GM23338 (cell line): ENCODE measurements around the gene HLA-B. TPM values are rescaled to one million over a fixed set of nuclear protein-coding genes. Genes with fewer than 3 reads are reported as not detected.
"Not testable (repeated sequence)": the region's sequence is repeated elsewhere in the genome, so short reads cannot be mapped to it uniquely, and the experiment has no call there.

ENCODE experiments used
- ATAC-seq: fragments of 200-7000 bp; cut with Tn5 transposase; 3 replicates; pipeline ENCODE4 v1.9.1; 2020
- DNase-seq: peaks from one replicate; pipeline ENCODE4 v3.0.0-alpha.2; 2015; ENCODE audit warnings: low spot score
- H2AFZ ChIP-seq: fragments of 200-600 bp; sonication (generic); 2 replicates; pipeline ENCODE4 v1.8.0; 2016; ENCODE audit warnings: antibody characterized with exemption, mild to moderate bottlenecking, moderate library complexity
- H3F3A ChIP-seq: fragments of 200-600 bp; sonication (generic); replicated peaks from 2 replicates; pipeline ENCODE4 v1.8.0; 2017; ENCODE audit warnings: antibody characterized with exemption, mixed run types, low read depth
- H3K27ac ChIP-seq: fragments of 200-600 bp; sonication (generic); 2 replicates; pipeline ENCODE4 v1.6.1; 2016; ENCODE audit warnings: low read depth
- H3K27me3 ChIP-seq: fragments of 200-600 bp; sonication (generic); 2 replicates; pipeline ENCODE4 v1.8.0; 2016; ENCODE audit warnings: mild to moderate bottlenecking, mixed run types, moderate library complexity; ENCODE audit not compliant: insufficient read depth
- H3K36me3 ChIP-seq: fragments of 200-600 bp; sonication (generic); 2 replicates; pipeline ENCODE4 v1.8.0; 2016; ENCODE audit warnings: mild to moderate bottlenecking; ENCODE audit not compliant: insufficient read depth
- H3K4me1 ChIP-seq: fragments of 200-600 bp; sonication (generic); 2 replicates; pipeline ENCODE4 v1.8.0; 2016; ENCODE audit warnings: mild to moderate bottlenecking, moderate library complexity; ENCODE audit not compliant: insufficient read depth
- H3K4me2 ChIP-seq: fragments of 200-600 bp; sonication (generic); 2 replicates; pipeline ENCODE4 v1.7.1; 2017; ENCODE audit warnings: mixed run types
- H3K4me3 ChIP-seq: fragments of 200-600 bp; sonication (generic); 2 replicates; pipeline ENCODE4 v1.6.1; 2016; ENCODE audit warnings: mixed run types
- H3K79me2 ChIP-seq: fragments of 200-600 bp; sonication (generic); replicated peaks from 2 replicates; pipeline ENCODE4 v1.8.0; 2017; ENCODE audit warnings: mild to moderate bottlenecking; ENCODE audit not compliant: insufficient read depth
- H3K9me2 ChIP-seq: fragments of 200-600 bp; sonication (generic); 2 replicates; pipeline ENCODE4 v1.8.0; 2017; ENCODE audit not compliant: insufficient read depth
- H4K20me1 ChIP-seq: fragments of 200-600 bp; sonication (generic); replicated peaks from 2 replicates; pipeline ENCODE4 v1.8.0; 2017; ENCODE audit warnings: mild to moderate bottlenecking; ENCODE audit not compliant: insufficient read depth
- H3K27ac Mint-ChIP-seq: 2 replicates; pipeline ENCODE4 v1.8.0; 2020; ENCODE audit warnings: inconsistent platforms, mild to moderate bottlenecking, moderate library complexity, mixed read lengths
- H3K27me3 Mint-ChIP-seq: 3 replicates; pipeline ENCODE4 v1.8.0; 2022; ENCODE audit warnings: low read depth, mild to moderate bottlenecking, moderate library complexity, mixed read lengths, inconsistent platforms; ENCODE audit not compliant: insufficient read depth, poor library complexity
- H3K36me3 Mint-ChIP-seq: 3 replicates; pipeline ENCODE4 v1.8.0; 2021; ENCODE audit warnings: low read depth, mild to moderate bottlenecking, inconsistent platforms, moderate library complexity, mixed read lengths
- H3K4me1 Mint-ChIP-seq: 3 replicates; pipeline ENCODE4 v1.8.0; 2020; ENCODE audit warnings: mild to moderate bottlenecking, inconsistent platforms, mixed read lengths
- H3K4me3 Mint-ChIP-seq: 3 replicates; pipeline ENCODE4 v1.8.0; 2021; ENCODE audit warnings: moderate library complexity, mild to moderate bottlenecking, inconsistent platforms, mixed read lengths
- H3K9me3 Mint-ChIP-seq: 3 replicates; pipeline ENCODE4 v1.8.0; 2020; ENCODE audit warnings: moderate library complexity, mild to moderate bottlenecking, inconsistent platforms, mixed read lengths
- CREB1 ChIP-seq: fragments of 250-450 bp; sonication (Bioruptor Pico); IDR thresholded peaks from 2 replicates; pipeline ENCODE4 v1.5.0; 2020; ENCODE audit warnings: low read depth, mild to moderate bottlenecking, moderate library complexity
- CTCF ChIP-seq, 2 experiments: fragments of 200-600 bp in 1 of 2; sonication (generic) in 1 of 2; conservative IDR thresholded peaks; 2 replicates each; pipeline versions ENCODE4 v1.5.1 to v1.6.1; 2016 to 2017; ENCODE audit warnings: antibody characterized with exemption in 2 of 2, low read depth in 2 of 2, mild to moderate bottlenecking in 2 of 2, moderate library complexity in 1 of 2
- ETS1 ChIP-seq: IDR thresholded peaks from 2 replicates; pipeline ENCODE4 v1.6.1; 2016; ENCODE audit warnings: antibody characterized with exemption
- EZH2 ChIP-seq: fragments of 200-600 bp; sonication (generic); IDR thresholded peaks from one replicate; pipeline ENCODE4 v1.8.0; 2017; ENCODE audit warnings: antibody characterized with exemption, mild to moderate bottlenecking, low read depth; ENCODE audit not compliant: unreplicated experiment
- EZH2phosphoT487 ChIP-seq: fragments of 200-600 bp; sonication (generic); IDR thresholded peaks from one replicate; pipeline ENCODE4 v1.8.1; 2018; ENCODE audit warnings: antibody characterized with exemption; ENCODE audit not compliant: unreplicated experiment
- JUNB ChIP-seq: IDR thresholded peaks from one replicate; pipeline ENCODE4 v1.6.1; 2016; ENCODE audit warnings: antibody characterized with exemption; ENCODE audit not compliant: unreplicated experiment
- NANOG ChIP-seq: IDR thresholded peaks from 2 replicates; pipeline ENCODE4 v1.6.1; 2016; ENCODE audit warnings: antibody characterized with exemption, borderline replicate concordance
- POLR2AphosphoS5 ChIP-seq: IDR thresholded peaks from 2 replicates; pipeline ENCODE4 v1.6.1; 2016; ENCODE audit warnings: antibody characterized with exemption, low read depth
- REST ChIP-seq: IDR thresholded peaks from one replicate; pipeline ENCODE4 v1.6.1; 2018; ENCODE audit warnings: antibody characterized with exemption; ENCODE audit not compliant: unreplicated experiment
- STAT1 ChIP-seq: IDR thresholded peaks from one replicate; pipeline ENCODE4 v1.6.1; 2016; ENCODE audit warnings: antibody characterized with exemption; ENCODE audit not compliant: unreplicated experiment
- ZNF114 ChIP-seq: fragments of 250-450 bp; sonication (Bioruptor Pico); IDR thresholded peaks from 2 replicates; pipeline ENCODE4 v1.5.0; 2020; ENCODE audit warnings: mild to moderate bottlenecking, moderate library complexity
- ZNF331 ChIP-seq: fragments of 250-450 bp; sonication (Bioruptor Pico); IDR thresholded peaks from 2 replicates; pipeline ENCODE4 v1.5.0; 2020; ENCODE audit warnings: low read depth, mild to moderate bottlenecking, moderate library complexity
- polyA plus RNA-seq: library from polyadenylated mRNA; unstranded; fragments of >200 nt; fragmentation: Nextera tagmentation; extraction: Ambion mirVana; gene quantifications from 2 replicates; pipeline ENCODE4 v1.2.1, GENCODE V29; 2016
- total RNA-seq: library from RNA; depleted of rRNA; stranded (reverse); fragments of >200 nt; shearing (Covaris generic); gene quantifications from 2 replicates; pipeline ENCODE4 v1.2.3, GENCODE V29; 2014

The HLA-B gene
- total and polyA plus RNA-seq, 2 experiments from 2014 or later = 44.3 to 86.0 TPM

- H2AFZ ChIP-seq, H3K4me3 Mint-ChIP-seq, H3K36me3 ChIP-seq, H3F3A ChIP-seq, H3K4me3 ChIP-seq, H3K9me2 ChIP-seq, ATAC-seq, H3K79me2 ChIP-seq, DNase-seq, H3K9me3 Mint-ChIP-seq, H3K36me3 Mint-ChIP-seq, H3K27ac Mint-ChIP-seq, H3K4me1 ChIP-seq, H3K27ac ChIP-seq, H3K27me3 Mint-ChIP-seq, H3K27me3 ChIP-seq, H4K20me1 ChIP-seq, H3K4me2 ChIP-seq: not testable (repeated sequence)
- H3K4me1 Mint-ChIP-seq = peaks cover 20% of the 10 kb centered on the region
Measured at GRCh38 chr6:31388916-31389801, 32.2 kb upstream of the HLA-B start.

- no peaks in the 10 kb centered on the region for H3K36me3 ChIP-seq
- peak; percentile 89 for ATAC-seq
- no peak for TF ChIP-seq REST
- TF ChIP-seq CTCF (conservative IDR thresholded peaks at IDR 0.05; ENCODE audit: low read depth in 2 of 2) = no peak
- no peak for TF ChIP-seq EZH2
- no peak for TF ChIP-seq ETS1
- TF ChIP-seq POLR2AphosphoS5 = no peak
- no peak for TF ChIP-seq JUNB
- TF ChIP-seq EZH2phosphoT487 = no peak
- no peak for TF ChIP-seq STAT1
- TF ChIP-seq ZNF331 (CRISPR knock-in tag) = no peak
- no peak for TF ChIP-seq NANOG
- TF ChIP-seq CREB1 (CRISPR knock-in tag) = no peak
- no peak for TF ChIP-seq ZNF114
Measured at GRCh38 chr6:31386977-31387376, 30.0 kb upstream of the HLA-B start.

More at GRCh38 chr6:31386977-31387376, 30.0 kb upstream of the HLA-B start:
- no peak overlapping the region for H3K27ac ChIP-seq
- H4K20me1 ChIP-seq = no peaks in the 10 kb centered on the region
- peak; percentile 71 for DNase-seq
- no peaks in the 10 kb centered on the region for H3K9me2 ChIP-seq
- H3K4me1 Mint-ChIP-seq = peaks cover 13% of the 10 kb centered on the region
- H3K36me3 Mint-ChIP-seq = peaks cover 6% of the 10 kb centered on the region; the same call in 2 of the 3 replicates
- peaks cover 10% of the 10 kb centered on the region for H3K9me3 Mint-ChIP-seq
- no peak overlapping the region for H3K4me3 Mint-ChIP-seq
- no peak overlapping the region for H3K4me2 ChIP-seq
- peaks cover 2% of the 10 kb centered on the region for H3K27me3 Mint-ChIP-seq
- H3K4me1 ChIP-seq = peaks cover 5% of the 10 kb centered on the region; the same call in 1 of the 2 replicates
- H3K4me3 ChIP-seq = no peak overlapping the region
- H3F3A ChIP-seq = no peaks in the 10 kb centered on the region
- no peak overlapping the region for H2AFZ ChIP-seq
- H3K27ac Mint-ChIP-seq = no peak overlapping the region
- H3K27me3 ChIP-seq = no peaks in the 10 kb centered on the region
- no peaks in the 10 kb centered on the region for H3K79me2 ChIP-seq
